Adrenal gland (tissue), 19 donors: ENCODE data around the gene ADSL. TPM values are rescaled to one million over a fixed set of nuclear protein-coding genes. Genes with fewer than 3 reads are reported as not detected.
A peak's percentile ranks its signal among the peaks of the same experiment; 100 is the strongest.

ENCODE experiments used
- DNase-seq, 7 donors: peaks; one replicate each; pipeline ENCODE4 v3.0.0-alpha.2; 2019 to 2020
- H3K27ac ChIP-seq, 5 donors: fragments of 200-600 bp; sonication (generic) in 4 of 5; 1 replicate in 3 of 5; 2 replicates in 2 of 5; pipeline versions ENCODE4 v1.5.1 to v1.8.0; 2016 to 2020; ENCODE audit warnings: mild to moderate bottlenecking in 1 of 5
- H3K27me3 ChIP-seq: fragments of 200-600 bp; 2 replicates; pipeline ENCODE4 v1.8.0; 2021
- H3K36me3 ChIP-seq, 2 donors: fragments of 200-600 bp; replicated peaks in 1 of 2; 1 replicate in 1 of 2; 2 replicates in 1 of 2; pipeline versions ENCODE4 v1.5.1 to v1.8.0; 2018 to 2022
- H3K4me1 ChIP-seq, 2 donors: fragments of 200-600 bp; replicated peaks in 1 of 2; 1 replicate in 1 of 2; 2 replicates in 1 of 2; pipeline versions ENCODE4 v1.5.1 to v1.8.0; 2018 to 2021
- H3K4me3 ChIP-seq, 4 donors: fragments of 200-600 bp; sonication (generic) in 3 of 4; one replicate each; pipeline ENCODE4 v1.5.1; 2016 to 2018
- H3K9me3 ChIP-seq, 3 donors: fragments of 200-600 bp; sonication (generic) in 1 of 3; replicated peaks in 1 of 3; 1 replicate in 2 of 3; 2 replicates in 1 of 3; pipeline versions ENCODE4 v1.5.1 to v1.8.0; 2016 to 2021
- POLR2A ChIP-seq, 2 donors: fragments of 450-650 bp; IDR thresholded peaks; one replicate each; pipeline ENCODE4 v1.6.1; 2017; ENCODE audit warnings: antibody characterized with exemption in 2 of 2, mild to moderate bottlenecking in 2 of 2, moderate library complexity in 1 of 2
- WGBS, 4 donors: extraction: QIAGEN DNeasy Blood & Tissue Kit in 2 of 4; methylation state at CpG; one replicate each; pipeline versions ENCODE4 v1.1.5 to v1.1.7; 2013 to 2017; 5-methylcytosine and 5-hydroxymethylcytosine counted together
- intact Hi-C, 2 donors: fragments of 100-400 bp; cut with DNase I; formaldehyde crosslinking; loops; one replicate each; pipeline versions ENCODE4 v1.14.1 to v1.15.0; 2022 to 2023
- long read RNA-seq, 10 donors: library from polyadenylated mRNA in 3 of 10; unstranded in 2 of 10; stranded (forward) in 1 of 10; transcript quantifications; one replicate each; pipeline ENCODE4 v2.0.0 and lab custom pipeline, GENCODE V29; 2021 to 2026
- polyA plus RNA-seq, 3 donors: library from polyadenylated mRNA; stranded (reverse); fragments of 200-250 nt in 2 of 3; fragments of 350-450 nt in 1 of 3; fragmentation: Illumina TruSeq in 1 of 3; extraction: RNeasy Lipid Tissue Mini Kit (QIAGEN cat#74804) in 1 of 3; gene quantifications; one replicate each; pipeline ENCODE4 v1.2.3, GENCODE V29; 2013 to 2014
- total RNA-seq, 9 donors: library from RNA; depleted of rRNA in 4 of 9; stranded (reverse); fragments of >200 nt in 4 of 9; fragments of 120-200 nt in 1 of 9; fragmentation: NEBNext Ultra II Directional in 1 of 9; extraction: Animal tissue kit (Norgen Biotek cat#: 25700) in 1 of 9; gene quantifications; one replicate each; pipeline versions ENCODE4 v1.1.0 to v1.2.4, GENCODE V29; 2013 to 2023
- TF ChIP-seq, protein P1 (sequence below), 6 experiments: fragments of 450-650 bp in 4 of 6; fragments of 200-600 bp in 2 of 6; sonication (generic) in 1 of 6; IDR thresholded peaks; 1 replicate in 5 of 6; 2 replicates in 1 of 6; pipeline versions ENCODE4 v1.5.1 to v1.8.0; 2016 to 2021; ENCODE audit warnings: antibody characterized with exemption in 6 of 6, mild to moderate bottlenecking in 2 of 6, moderate library complexity in 1 of 6
- donor health status: healthy with polysubstance abuse.
- donor health status: Bipolar disorder and iron deficiency.
- donor health status: DM: yes; HTN: yes; CAD: no.
- donor health status: DM: no; HTN: no; CAD: no.
- donor health status: DM: no; HTN: no; CAD: no.
- donor health status: DM: yes; HTN: yes; CAD: no.

The ADSL gene
- 100 to 1,000 TPM in 1 of 9 donors, 10 to 100 TPM in 8; 26.8 to 107 (median 60.4) TPM for total RNA-seq
- polyA plus RNA-seq = 10 to 100 TPM; 41.3 to 67.0 (median 44.2) TPM
- long read RNA-seq, donor 1, full-length matches to known transcripts = 34 of 106 reads
- long read RNA-seq, donor 1, partial matches to known transcripts = 72 of 106 reads
- long read RNA-seq, donor 1, other reads (novel, unspliced or antisense) = 0 of 106 reads
- long read RNA-seq, donor 2, full-length matches to known transcripts = 18 of 38 reads
- long read RNA-seq, donor 2, partial matches to known transcripts = 20 of 38 reads
- long read RNA-seq, donor 2, other reads (novel, unspliced or antisense) = 0 of 38 reads
- long read RNA-seq, donor 3, full-length matches to known transcripts = 27 of 55 reads
- long read RNA-seq, donor 3, partial matches to known transcripts = 28 of 55 reads
- long read RNA-seq, donor 3, other reads (novel, unspliced or antisense) = 0 of 55 reads
- long read RNA-seq, donor 4, full-length matches to known transcripts = 47 of 53 reads
- long read RNA-seq, donor 4, partial matches to known transcripts = 2 of 53 reads
- long read RNA-seq, donor 4, other reads (novel, unspliced or antisense) = 4 of 53 reads
- long read RNA-seq, donor 5, full-length matches to known transcripts = 51 of 56 reads
- long read RNA-seq, donor 5, partial matches to known transcripts = 2 of 56 reads
- long read RNA-seq, donor 5, other reads (novel, unspliced or antisense) = 3 of 56 reads
- long read RNA-seq, donor 6, full-length matches to known transcripts = 28 of 30 reads
- long read RNA-seq, donor 6, partial matches to known transcripts = 0 of 30 reads
- long read RNA-seq, donor 6, other reads (novel, unspliced or antisense) = 2 of 30 reads
- long read RNA-seq, donor 7, full-length matches to known transcripts = 21 of 44 reads
- long read RNA-seq, donor 7, partial matches to known transcripts = 23 of 44 reads
- long read RNA-seq, donor 7, other reads (novel, unspliced or antisense) = 0 of 44 reads
- long read RNA-seq, donor 8, full-length matches to known transcripts = 47 of 110 reads
- long read RNA-seq, donor 8, partial matches to known transcripts = 63 of 110 reads
- long read RNA-seq, donor 8, other reads (novel, unspliced or antisense) = 0 of 110 reads
- long read RNA-seq, donor 9, full-length matches to known transcripts = 22 of 31 reads
- long read RNA-seq, donor 9, partial matches to known transcripts = 9 of 31 reads
- long read RNA-seq, donor 9, other reads (novel, unspliced or antisense) = 0 of 31 reads
- long read RNA-seq, donor 10, full-length matches to known transcripts = 10 of 46 reads
- long read RNA-seq, donor 10, partial matches to known transcripts = 36 of 46 reads
- long read RNA-seq, donor 10, other reads (novel, unspliced or antisense) = 0 of 46 reads

DNA sequence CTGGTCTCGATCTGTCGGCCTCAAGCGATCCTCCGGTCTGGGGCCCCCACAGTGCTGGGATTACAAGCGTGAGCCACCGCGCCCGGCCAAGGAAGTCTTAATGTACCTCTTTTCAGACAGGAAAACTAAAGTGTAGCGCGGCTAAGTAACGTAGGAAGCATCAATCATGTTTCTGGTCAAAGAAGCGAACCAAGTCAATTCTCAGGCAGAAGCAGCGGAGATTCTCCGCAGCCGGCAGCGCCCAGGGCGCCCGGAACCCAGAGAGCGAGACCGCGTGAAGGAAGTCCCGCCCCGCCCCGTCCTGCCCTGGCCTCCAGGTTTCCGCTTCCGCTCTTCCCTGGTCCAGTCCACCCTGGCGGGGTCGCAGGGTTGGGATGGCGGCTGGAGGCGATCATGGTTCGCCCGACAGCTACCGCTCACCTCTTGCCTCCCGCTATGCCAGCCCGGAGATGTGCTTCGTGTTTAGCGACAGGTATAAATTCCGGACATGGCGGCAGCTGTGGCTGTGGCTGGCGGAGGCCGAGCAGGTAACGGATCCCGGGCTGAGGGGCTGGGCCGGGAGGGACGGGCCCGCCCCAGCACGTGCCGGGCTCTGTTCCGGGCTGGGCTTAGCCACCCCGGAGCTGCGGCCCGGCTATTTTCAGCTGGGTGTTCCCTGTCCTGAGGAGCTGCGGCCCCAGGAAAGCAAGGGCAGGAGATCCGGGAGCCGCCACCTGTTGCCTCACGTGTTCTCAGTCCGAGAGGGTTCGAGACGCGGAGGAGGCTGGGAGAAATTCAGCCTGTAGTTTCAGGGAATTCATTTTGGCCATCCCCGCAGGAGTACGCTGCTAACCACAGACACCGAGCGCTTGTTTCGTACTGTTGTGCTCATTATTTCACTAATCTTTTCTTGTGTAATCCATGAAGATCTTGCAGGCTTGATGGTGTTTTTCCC, at the start of gene ADSL:
TSS of gene ADSL (plus strand) at position 316 of the 934 bp plus-strand sequence. CDS start at position 375, 59 bp downstream.
- peak; percentile 87 to 92 (median 91) for DNase-seq

DNA sequence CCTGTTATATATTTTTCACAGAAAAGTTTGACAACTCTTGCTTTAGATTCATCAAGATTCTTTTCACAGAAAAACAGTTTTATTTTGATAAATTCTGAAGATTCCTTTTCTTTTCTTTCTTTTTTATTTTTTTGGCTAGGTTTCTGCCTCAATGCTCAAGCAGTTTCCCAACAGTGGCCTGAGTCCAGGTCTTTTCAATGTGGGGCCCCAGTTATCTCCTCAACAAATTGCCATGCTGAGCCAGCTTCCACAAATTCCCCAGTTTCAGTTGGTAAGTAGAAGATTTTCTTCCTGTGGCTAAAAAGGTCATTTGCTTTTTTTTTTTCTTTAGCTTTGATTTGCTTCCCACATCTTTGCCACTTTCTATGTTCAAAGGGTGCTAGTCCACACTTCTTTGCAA, 46.0 kb upstream of the ADSL start:
- TF ChIP-seq, protein P1, sequence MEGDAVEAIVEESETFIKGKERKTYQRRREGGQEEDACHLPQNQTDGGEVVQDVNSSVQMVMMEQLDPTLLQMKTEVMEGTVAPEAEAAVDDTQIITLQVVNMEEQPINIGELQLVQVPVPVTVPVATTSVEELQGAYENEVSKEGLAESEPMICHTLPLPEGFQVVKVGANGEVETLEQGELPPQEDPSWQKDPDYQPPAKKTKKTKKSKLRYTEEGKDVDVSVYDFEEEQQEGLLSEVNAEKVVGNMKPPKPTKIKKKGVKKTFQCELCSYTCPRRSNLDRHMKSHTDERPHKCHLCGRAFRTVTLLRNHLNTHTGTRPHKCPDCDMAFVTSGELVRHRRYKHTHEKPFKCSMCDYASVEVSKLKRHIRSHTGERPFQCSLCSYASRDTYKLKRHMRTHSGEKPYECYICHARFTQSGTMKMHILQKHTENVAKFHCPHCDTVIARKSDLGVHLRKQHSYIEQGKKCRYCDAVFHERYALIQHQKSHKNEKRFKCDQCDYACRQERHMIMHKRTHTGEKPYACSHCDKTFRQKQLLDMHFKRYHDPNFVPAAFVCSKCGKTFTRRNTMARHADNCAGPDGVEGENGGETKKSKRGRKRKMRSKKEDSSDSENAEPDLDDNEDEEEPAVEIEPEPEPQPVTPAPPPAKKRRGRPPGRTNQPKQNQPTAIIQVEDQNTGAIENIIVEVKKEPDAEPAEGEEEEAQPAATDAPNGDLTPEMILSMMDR (IDR thresholded peaks at IDR 0.05) = no peak
- TF ChIP-seq POLR2A (IDR thresholded peaks at IDR 0.05) = no peak
- H3K27ac ChIP-seq = peak overlapping the region in 1 of 5 donors; percentile 60

More for the DNA sequence above, at the start of gene ADSL:
- WGBS, 4 donors = 0 to 1% (median 0%) methylated on average over 15 to 65 of the region's 65 CpGs
- TF ChIP-seq, protein P1 (IDR thresholded peaks at IDR 0.05) = peak in 2 of 6 experiments; percentile 6 to 30
- TF ChIP-seq POLR2A (IDR thresholded peaks at IDR 0.05) = peak; percentile 87
- peak within 1 kb of the TSS; percentile 77 to 94 (median 84) for H3K27ac ChIP-seq
- H3K27me3 ChIP-seq = no peaks in the 10 kb centered on the region
- H3K9me3 ChIP-seq = no peaks in the 10 kb centered on the region
- H3K36me3 ChIP-seq = peaks cover 0 to 25% of the 10 kb centered on the region in 2 donors
- peak within 1 kb of the TSS; percentile 62 to 95 (median 84) for H3K4me3 ChIP-seq
- peaks cover 22 to 23% of the 10 kb centered on the region in 2 donors for H3K4me1 ChIP-seq
- intact Hi-C loops = loop anchor here in 1 of 2 donors (10.0 kb wide), 2 partner anchors 292 to 812 kb away; partner anchors contain the start of gene RPS19BP1

DNA sequence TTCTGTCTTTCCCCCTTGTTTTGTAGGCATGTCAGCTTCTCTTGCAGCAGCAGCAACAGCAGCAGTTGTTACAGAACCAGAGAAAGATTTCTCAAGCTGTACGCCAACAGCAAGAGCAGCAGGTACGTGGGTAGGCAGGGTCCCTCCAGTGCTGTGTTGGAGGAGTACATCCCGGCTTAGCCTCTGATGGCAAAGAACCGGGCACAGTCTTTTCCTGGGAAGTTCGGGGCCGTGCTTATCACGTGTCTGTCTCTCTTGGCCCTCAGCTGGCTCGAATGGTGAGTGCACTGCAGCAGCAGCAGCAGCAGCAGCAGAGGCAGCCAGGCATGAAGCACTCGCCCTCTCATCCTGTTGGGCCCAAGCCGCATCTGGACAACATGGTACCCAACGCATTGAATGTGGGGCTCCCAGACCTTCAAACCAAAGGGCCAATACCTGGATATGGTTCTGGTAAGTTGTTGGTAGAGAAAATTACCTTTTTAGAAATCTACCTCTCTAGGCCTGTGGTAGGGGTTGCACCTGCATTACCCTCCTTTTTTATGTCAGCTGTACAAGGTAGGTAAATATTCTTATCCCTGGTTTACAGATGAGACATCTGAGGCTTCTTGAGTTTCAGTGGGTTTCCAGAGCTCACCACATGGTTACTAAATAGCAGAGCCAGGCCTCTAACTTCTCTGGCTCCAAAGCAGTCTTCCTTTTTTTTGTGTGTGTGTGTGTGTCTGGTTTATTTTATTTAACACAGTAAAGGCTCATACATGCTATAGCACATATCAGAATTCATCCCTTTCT, 45.2 kb upstream of the ADSL start:
- H3K27ac ChIP-seq = no peak overlapping the region
- peaks cover 0 to 41% of the 10 kb centered on the region in 2 donors for H3K36me3 ChIP-seq
- no peak for DNase-seq
- intact Hi-C loops = no loop called here
- no peaks in the 10 kb centered on the region for H3K27me3 ChIP-seq
- H3K9me3 ChIP-seq = no peaks in the 10 kb centered on the region
- WGBS, 4 donors = 91 to 94% (median 93%) methylated on average over 11 of the region's 11 CpGs
- H3K4me1 ChIP-seq = peaks cover 8 to 14% of the 10 kb centered on the region in 2 donors
- H3K4me3 ChIP-seq = no peak overlapping the region
- no peak for TF ChIP-seq POLR2A (IDR thresholded peaks at IDR 0.05)
- TF ChIP-seq, protein P1 (IDR thresholded peaks at IDR 0.05) = no peak

More for the DNA sequence above, 46.0 kb upstream of the ADSL start:
- intact Hi-C loops = no loop called here
- H3K4me3 ChIP-seq = no peak overlapping the region
- DNase-seq = peak in 1 of 7 donors; percentile 38
- H3K27me3 ChIP-seq = no peaks in the 10 kb centered on the region
- peaks cover 0 to 42% of the 10 kb centered on the region in 2 donors for H3K36me3 ChIP-seq
- peaks cover 8 to 14% of the 10 kb centered on the region in 2 donors for H3K4me1 ChIP-seq
- H3K9me3 ChIP-seq = no peaks in the 10 kb centered on the region
